Osteoblast (primary cell): ENCODE measurements around the gene ZMYM4. TPM values are rescaled to one million over a fixed set of nuclear protein-coding genes. Genes with fewer than 3 reads are reported as not detected.

Experiments used
- DNase-seq: peaks from one replicate; pipeline ENCODE4 v3.0.0; 2011; ENCODE audit warnings: low spot score, mixed read lengths; ENCODE audit not compliant: insufficient read length; ENCODE audit errors: missing footprints
- H2AFZ ChIP-seq: 2 replicates; pipeline ENCODE4 v1.6.0; 2011; ENCODE audit warnings: mild to moderate bottlenecking, low read length
- H3K27ac ChIP-seq: 2 replicates; pipeline ENCODE4 v1.5.1; 2011; ENCODE audit warnings: mild to moderate bottlenecking, low read depth, low read length, moderate library complexity
- H3K27me3 ChIP-seq: 2 replicates; pipeline ENCODE4 v1.6.0; 2012; ENCODE audit warnings: mild to moderate bottlenecking, control low read depth, inconsistent platforms, low read length, moderate library complexity; ENCODE audit not compliant: insufficient read depth
- H3K36me3 ChIP-seq: 2 replicates; pipeline ENCODE4 v1.5.1; 2011; ENCODE audit warnings: mild to moderate bottlenecking, low read length, control low read depth, moderate library complexity; ENCODE audit not compliant: insufficient read depth
- H3K4me1 ChIP-seq: 2 replicates; pipeline ENCODE4 v1.5.1; 2011; ENCODE audit warnings: mild to moderate bottlenecking, low read length, control low read depth, moderate library complexity; ENCODE audit not compliant: insufficient read depth
- H3K4me2 ChIP-seq: 2 replicates; pipeline ENCODE4 v1.6.0; 2011; ENCODE audit warnings: mild to moderate bottlenecking, low read length; ENCODE audit not compliant: insufficient read depth
- H3K4me3 ChIP-seq: fragments of 200-600 bp; sonication (generic); 3 replicates; pipeline ENCODE4 v1.5.1; 2012; ENCODE audit warnings: mild to moderate bottlenecking, low read length, inconsistent platforms; ENCODE audit not compliant: insufficient read depth
- H3K79me2 ChIP-seq: 2 replicates; pipeline ENCODE4 v1.6.0; 2012; ENCODE audit warnings: mild to moderate bottlenecking, low read length, control low read depth, inconsistent platforms; ENCODE audit not compliant: insufficient read depth
- H3K9me3 ChIP-seq: 2 replicates; pipeline ENCODE4 v1.5.1; 2011; ENCODE audit warnings: low read depth, low read length, control low read depth
- H4K20me1 ChIP-seq: 2 replicates; pipeline ENCODE4 v1.6.0; 2012; ENCODE audit warnings: mild to moderate bottlenecking, low read length, control low read depth; ENCODE audit not compliant: insufficient read depth
- total RNA-seq: library from RNA; depleted of rRNA; stranded (reverse); fragments of >200 nt; gene quantifications from 2 replicates; pipeline ENCODE4 v1.2.3, GENCODE V29; 2012
- TF ChIP-seq, protein P1 (sequence below): IDR thresholded peaks from 2 replicates; pipeline ENCODE4 v1.5.1; 2011; ENCODE audit warnings: mild to moderate bottlenecking, low read depth, low read length, moderate library complexity; ENCODE audit errors: extremely low read depth

ZMYM4 gene
- total RNA-seq, 1 donor = 49.9 TPM

DNA sequence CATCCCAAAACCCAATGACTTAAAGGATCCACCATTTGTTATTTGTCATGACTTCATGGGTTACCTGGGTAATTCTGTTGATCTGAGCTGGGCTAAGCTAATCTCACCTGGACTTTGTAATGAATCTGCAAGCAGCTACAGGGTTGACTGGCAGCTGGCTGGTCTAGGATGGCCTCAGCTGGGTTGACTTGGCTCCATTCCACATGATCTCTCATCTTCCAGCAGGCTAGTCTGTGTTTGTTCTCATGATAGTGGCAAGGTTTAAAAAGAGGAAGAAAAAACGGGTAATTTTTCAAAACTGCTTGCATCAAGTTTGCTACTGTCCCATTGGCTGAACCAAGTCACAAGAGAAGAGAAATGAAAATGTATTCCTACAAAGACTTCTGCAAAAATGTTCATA lies 24.8 kb upstream of the ZMYM4 start:
- Histone ChIP-seq H3K27me3 (no peaks in the 10 kb centered on the region), H3K27ac (no peak overlapping the region), H3K4me1 (no peaks in the 10 kb centered on the region), H4K20me1 (no peaks in the 10 kb centered on the region), H3K79me2 (no peaks in the 10 kb centered on the region), H3K4me3 (no peak overlapping the region), H3K36me3 (no peaks in the 10 kb centered on the region), H3K4me2 (no peak overlapping the region), H2AFZ (no peak overlapping the region), H3K9me3 (no peaks in the 10 kb centered on the region)
- TF ChIP-seq, protein P1, sequence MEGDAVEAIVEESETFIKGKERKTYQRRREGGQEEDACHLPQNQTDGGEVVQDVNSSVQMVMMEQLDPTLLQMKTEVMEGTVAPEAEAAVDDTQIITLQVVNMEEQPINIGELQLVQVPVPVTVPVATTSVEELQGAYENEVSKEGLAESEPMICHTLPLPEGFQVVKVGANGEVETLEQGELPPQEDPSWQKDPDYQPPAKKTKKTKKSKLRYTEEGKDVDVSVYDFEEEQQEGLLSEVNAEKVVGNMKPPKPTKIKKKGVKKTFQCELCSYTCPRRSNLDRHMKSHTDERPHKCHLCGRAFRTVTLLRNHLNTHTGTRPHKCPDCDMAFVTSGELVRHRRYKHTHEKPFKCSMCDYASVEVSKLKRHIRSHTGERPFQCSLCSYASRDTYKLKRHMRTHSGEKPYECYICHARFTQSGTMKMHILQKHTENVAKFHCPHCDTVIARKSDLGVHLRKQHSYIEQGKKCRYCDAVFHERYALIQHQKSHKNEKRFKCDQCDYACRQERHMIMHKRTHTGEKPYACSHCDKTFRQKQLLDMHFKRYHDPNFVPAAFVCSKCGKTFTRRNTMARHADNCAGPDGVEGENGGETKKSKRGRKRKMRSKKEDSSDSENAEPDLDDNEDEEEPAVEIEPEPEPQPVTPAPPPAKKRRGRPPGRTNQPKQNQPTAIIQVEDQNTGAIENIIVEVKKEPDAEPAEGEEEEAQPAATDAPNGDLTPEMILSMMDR = no peak
- peak; percentile 42 for DNase-seq

DNA sequence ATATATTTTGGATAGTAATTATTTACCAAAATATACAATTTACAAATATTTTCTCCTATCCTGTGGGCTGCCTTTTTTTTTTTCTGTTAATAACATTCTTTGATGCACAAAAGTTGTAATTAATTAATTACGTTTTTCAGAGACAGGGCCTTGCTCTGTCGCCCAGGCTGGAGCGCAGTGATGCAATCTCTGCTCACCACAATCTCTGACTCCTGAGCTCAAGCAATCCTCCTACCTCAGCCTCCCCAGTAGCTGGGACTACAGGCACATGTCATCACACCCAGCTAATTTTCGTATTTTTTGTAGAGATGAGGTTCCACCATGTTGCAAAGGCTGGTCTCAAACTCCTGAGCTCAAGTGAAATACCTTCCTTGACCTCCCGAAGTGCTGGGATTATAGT lies 21.3 kb upstream of the ZMYM4 start:
- H3K4me2 ChIP-seq = no peak overlapping the region
- no peaks in the 10 kb centered on the region for H3K9me3 ChIP-seq
- H3K36me3 ChIP-seq = no peaks in the 10 kb centered on the region
- H3K27ac ChIP-seq = no peak overlapping the region
- TF ChIP-seq, protein P1 = no peak
- no peaks in the 10 kb centered on the region for H3K79me2 ChIP-seq
- H2AFZ ChIP-seq = no peak overlapping the region
- no peaks in the 10 kb centered on the region for H3K4me1 ChIP-seq
- no peak for DNase-seq
- H4K20me1 ChIP-seq = no peaks in the 10 kb centered on the region
- H3K27me3 ChIP-seq = no peaks in the 10 kb centered on the region
- no peak overlapping the region for H3K4me3 ChIP-seq

DNA sequence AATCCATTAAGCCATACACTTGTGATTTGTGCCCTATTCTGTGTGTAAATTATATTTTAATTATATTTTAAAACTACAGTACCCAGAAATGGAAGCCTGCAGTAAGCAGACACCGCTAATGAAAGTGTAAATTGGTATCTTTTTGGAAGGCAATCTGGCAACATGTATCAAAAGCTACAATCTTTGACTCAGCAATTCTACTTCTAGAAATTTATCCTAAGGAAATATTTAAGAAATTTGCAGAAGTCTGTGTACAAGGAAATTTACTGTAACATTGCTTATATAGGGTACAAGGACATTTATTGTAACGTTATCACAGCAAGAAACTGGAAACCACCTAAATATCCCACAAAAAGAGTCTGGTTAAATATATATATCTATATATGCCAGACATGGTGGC lies 14.6 kb upstream of the ZMYM4 start:
- Histone ChIP-seq H3K4me1 (no peaks in the 10 kb centered on the region), H2AFZ (no peak overlapping the region), H3K4me2 (no peak overlapping the region), H3K9me3 (no peaks in the 10 kb centered on the region), H3K4me3 (no peak overlapping the region), H3K27me3 (no peaks in the 10 kb centered on the region), H3K79me2 (no peaks in the 10 kb centered on the region), H3K27ac (no peak overlapping the region), H4K20me1 (no peaks in the 10 kb centered on the region), H3K36me3 (no peaks in the 10 kb centered on the region)
- TF ChIP-seq, protein P1 = no peak
- no peak for DNase-seq

DNA sequence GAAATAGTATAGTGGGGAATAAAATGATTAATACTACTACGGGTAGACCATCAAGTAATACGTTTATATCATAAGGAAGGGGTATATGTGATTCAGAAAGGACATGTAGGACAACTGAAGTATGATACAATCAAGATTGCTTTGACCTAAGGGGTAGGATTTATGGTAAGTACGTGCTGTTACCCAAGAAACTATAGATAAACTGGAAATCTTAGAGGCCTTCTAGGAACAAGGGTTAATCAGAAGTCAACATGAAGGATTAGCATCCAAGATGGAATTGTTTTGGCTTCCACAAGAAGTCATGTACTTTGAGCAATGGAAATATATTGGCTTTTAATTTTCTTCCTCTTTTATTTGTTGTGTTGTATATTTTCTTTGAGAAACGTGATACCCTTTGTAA lies 13.2 kb upstream of the ZMYM4 start:
- H3K27me3 ChIP-seq = no peaks in the 10 kb centered on the region
- no peak overlapping the region for H3K4me2 ChIP-seq
- H3K4me3 ChIP-seq = no peak overlapping the region
- no peak overlapping the region for H3K27ac ChIP-seq
- no peaks in the 10 kb centered on the region for H3K9me3 ChIP-seq
- H4K20me1 ChIP-seq = no peaks in the 10 kb centered on the region
- no peak for DNase-seq
- no peak overlapping the region for H2AFZ ChIP-seq
- H3K79me2 ChIP-seq = no peaks in the 10 kb centered on the region
- H3K4me1 ChIP-seq = no peaks in the 10 kb centered on the region
- TF ChIP-seq, protein P1 = no peak
- H3K36me3 ChIP-seq = no peaks in the 10 kb centered on the region
